Mammary epithelial cell (primary cell): ENCODE results near the gene KDM8.

ENCODE experiments used
- CTCF ChIP-seq, 2 donors: IDR thresholded peaks in 1 of 2; conservative IDR thresholded peaks in 1 of 2; 2 replicates each; pipeline ENCODE4 v1.5.1; 2011 to 2012; ENCODE audit warnings: inconsistent platforms in 2 of 2, low read length in 2 of 2, mild to moderate bottlenecking in 2 of 2, control low read depth in 1 of 2, low read depth in 1 of 2; ENCODE audit not compliant: insufficient read depth in 1 of 2; ENCODE audit errors: extremely low read depth in 1 of 2
- EZH2 ChIP-seq: IDR thresholded peaks from 2 replicates; pipeline ENCODE4 v1.6.1; 2012; ENCODE audit warnings: low read length, inconsistent platforms, borderline replicate concordance

DNA sequence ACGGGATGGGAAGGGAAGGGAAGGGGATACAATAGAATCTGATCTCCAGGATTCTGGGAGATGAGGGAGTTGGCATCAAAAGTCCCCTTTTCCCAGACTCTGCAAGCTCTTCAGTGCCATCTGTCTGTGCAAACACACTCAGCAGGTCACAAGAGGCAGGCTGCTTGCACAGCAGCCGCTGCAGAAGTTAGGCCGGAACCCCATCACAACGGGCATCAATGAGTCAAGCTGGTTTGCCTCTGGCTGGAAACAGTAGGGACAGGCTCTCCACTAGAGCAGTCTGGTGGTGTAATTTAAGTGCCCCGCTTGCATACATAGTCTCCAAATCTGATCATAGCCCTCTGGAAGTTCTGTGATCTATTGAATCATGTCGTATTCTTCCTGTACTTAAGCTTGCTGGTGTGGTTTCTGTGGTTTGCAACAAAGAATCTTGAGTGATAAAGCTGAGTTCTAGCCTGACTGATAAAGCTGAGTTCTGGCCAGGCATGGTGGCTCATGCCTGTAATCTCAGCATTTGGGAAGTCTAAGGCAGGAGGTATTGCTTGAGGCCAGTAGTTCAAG, 33.7 kb upstream of the KDM8 start:
- TF ChIP-seq CTCF (conservative IDR thresholded peaks at IDR 0.05 in 1 of 2, IDR thresholded peaks at IDR 0.05 in 1 of 2; ENCODE audit: extremely low read depth in 1 of 2, insufficient read depth in 1 of 2, low read depth in 1 of 2, low read length in 2 of 2) (peak; percentile 4 to 27), EZH2 (no peak)
